NCI-H748 (cell line): ENCODE data around the gene ACAA2.

Experiments used
- DNase-seq: peaks from one replicate; lab custom pipeline; 2025; ENCODE audit not compliant: unreplicated experiment; lab: John Stamatoyannopoulos, UW

Gene ACAA2, protein sequence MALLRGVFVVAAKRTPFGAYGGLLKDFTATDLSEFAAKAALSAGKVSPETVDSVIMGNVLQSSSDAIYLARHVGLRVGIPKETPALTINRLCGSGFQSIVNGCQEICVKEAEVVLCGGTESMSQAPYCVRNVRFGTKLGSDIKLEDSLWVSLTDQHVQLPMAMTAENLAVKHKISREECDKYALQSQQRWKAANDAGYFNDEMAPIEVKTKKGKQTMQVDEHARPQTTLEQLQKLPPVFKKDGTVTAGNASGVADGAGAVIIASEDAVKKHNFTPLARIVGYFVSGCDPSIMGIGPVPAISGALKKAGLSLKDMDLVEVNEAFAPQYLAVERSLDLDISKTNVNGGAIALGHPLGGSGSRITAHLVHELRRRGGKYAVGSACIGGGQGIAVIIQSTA

DNA sequence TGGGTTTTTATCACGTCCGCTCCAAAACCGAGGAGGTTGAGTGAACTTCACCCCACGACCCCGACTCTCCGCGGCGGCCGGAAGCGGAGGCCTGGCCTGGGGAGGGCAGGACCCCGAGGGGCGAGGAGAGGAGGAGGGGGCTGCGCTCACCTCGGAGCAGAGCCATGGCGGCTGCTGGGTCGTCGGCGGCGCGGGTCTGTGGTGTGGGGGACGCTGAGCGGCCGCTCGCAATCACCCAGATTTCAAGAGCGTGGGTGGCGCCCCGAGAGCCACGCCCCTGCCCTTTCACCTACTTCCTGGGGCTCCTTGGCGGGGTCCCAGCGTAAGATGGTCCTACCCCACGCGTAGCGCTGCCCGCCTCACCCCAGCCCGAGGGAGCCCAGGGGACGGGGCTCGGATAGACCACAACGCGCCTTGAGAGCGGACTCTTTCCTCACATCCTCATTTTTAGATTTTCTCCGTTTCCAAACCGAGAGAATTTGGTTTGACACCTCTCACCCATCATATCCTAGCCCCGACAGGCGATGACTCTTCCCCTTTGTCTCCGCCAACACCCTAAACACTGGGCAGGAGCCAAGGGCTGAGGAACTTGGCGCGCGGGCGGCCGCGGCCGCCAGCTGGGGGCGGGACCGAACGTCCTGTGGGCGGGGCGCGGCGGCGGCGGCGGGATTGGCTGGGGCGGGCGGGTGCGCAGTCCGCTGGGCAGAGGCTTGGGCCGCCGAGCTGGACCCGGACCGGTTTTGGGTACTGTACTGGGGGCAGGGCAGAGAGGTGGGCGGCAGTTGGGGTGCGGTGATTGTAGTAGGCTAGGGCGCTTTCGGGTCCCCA, at the start of gene ACAA2:
Gene ACAA2, minus strand, starts transcription at position 215 of the 828 bp plus-strand sequence. Its CDS starts 49 bp downstream, at position 166.
- DNase-seq, result peak; percentile 87

DNA sequence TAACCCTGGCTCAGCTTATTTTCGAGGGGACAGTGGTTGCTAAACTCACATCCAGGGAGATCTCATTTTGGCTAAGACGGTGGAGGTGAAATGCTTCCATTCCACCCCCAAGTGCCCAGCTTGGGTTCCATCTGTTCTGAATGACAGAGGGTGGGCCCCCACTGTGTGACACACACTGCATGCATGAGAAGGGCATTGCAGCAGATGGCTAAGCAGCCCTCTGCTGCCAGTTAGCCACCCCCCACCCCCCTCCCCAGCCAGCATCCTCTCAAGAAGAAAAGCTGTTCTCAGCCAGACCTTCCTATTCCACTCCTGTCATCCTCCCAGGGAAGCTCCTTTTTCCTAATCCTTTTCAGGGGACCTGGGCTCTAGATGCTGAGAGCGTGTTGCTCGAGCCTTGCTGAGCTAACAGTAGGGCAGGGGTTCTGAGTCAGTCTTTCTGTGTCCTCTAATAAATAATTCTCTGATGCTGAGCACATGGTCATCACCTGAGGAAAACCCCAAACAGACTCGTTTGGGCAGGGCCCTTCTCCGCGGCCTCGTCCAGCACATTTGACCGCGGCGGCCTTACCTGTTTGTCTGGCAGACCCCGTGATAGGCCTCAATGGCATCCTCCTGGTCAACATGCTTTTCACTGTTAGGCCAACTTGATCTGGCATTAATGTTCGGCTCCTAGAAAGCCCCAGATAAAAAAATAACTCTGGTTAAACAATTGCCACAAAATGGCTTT, 49.5 kb upstream of the ACAA2 start:
- DNase-seq, result no peak

DNA sequence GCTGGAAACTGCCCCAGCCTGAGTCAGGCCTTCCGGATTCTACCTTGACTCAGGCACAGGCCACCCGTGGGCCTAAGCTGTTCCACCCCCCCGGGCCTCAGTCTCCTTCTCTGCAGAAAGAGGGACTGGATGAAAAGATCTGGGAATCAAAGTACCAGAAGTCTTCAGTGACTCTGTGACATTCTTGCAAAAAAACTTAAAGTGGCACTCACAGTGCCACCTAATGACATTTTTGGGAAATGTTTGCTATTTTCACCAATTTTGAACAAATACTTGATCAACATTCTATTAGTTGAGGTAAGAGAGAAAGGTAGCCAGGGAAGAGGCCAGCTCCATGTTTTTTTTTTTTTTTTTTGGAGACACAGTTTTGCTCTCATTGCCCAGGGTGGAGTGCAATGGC, 48.3 kb upstream of the ACAA2 start:
- DNase-seq, result no peak

DNA sequence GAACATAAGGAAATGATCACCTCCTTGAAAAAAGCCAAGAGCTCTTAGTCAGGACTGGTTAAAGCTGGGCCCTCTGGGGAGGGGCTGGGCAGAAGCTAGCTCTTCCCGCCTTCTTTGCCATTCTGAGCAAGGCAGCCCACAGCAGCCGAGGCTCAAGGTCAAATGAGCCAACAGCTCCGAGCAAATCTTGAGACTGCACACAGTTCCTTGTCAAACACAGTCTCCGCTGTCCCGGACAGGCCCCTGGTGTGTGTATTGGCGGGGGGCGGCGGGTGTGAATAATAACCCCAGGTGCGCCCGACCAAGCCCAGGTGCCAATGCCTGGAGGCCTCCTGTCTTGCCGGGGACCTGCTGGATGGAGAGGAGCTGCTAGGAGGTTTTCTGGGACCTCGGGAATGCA, 46.4 kb upstream of the ACAA2 start:
- no peak for DNase-seq

DNA sequence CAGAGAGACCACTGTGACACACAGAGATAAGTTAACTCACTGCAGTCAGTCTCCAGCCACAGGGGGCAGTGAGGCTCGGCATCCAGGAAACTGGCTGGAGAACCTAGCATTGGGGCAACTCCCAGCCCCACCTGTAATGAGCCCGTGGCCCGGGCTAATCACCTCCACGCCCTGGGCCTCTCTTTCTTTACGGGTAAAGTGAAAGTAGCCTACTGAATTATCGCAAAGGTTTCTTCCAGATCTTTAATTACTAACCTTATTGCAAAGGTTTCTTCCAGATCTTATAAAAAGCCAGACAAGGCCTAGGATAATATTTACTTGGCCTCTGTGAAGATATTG, 45.7 kb upstream of the ACAA2 start:
- DNase-seq, result no peak

- DNase-seq, result peak; percentile 75
These were observed 45.1 kb upstream of the ACAA2 start for GRCh38 chr18:49858309-49859020.

GRCh38 chr18:49857708-49858107, 44.4 kb upstream of the ACAA2 start:
- DNase-seq, result no peak

DNA sequence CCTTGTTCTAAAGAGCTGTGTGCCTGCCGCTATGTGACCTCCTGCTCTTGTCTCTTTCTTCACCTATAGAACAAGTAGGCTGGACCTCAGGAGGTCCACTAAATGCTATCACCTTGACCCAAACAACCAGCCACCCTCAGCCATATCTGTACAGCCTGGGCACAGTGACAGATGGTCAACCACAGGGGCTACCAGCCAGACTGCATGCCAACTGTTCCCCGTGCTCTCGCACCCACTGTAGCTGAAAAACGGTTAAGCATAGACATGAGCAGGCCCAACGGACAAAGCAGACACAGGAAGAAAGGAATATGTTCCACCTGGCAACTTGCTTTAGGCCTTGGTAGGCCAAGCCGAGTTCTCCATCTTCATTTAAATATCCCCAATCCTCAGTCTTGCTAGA, 43.2 kb upstream of the ACAA2 start:
- DNase-seq, result no peak

GRCh38 chr18:49855711-49856415, 42.5 kb upstream of the ACAA2 start:
- DNase-seq, result no peak

DNA sequence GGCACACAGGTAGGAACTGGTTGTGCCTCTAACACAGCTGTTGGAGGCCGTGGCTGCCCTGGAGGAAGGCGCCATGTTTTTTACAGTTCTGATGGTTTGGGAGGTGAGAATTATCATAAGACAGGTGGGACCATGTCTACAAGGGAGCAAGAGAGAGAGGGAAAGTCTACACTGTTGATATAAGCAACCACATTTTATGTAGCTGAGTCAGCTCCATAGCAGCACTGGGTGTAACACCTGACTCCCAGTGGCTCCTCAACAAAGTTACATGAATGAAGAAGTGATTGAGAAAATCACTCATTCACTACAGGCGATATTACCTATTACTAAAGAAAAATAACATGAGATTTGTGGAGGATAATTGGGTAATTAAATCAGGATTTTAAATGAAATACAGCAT, 41.3 kb upstream of the ACAA2 start:
- no peak for DNase-seq

- DNase-seq, result no peak
These were observed 40.1 kb upstream of the ACAA2 start for GRCh38 chr18:49853436-49853835.

- DNase-seq, result no peak
These were observed 39.7 kb upstream of the ACAA2 start for GRCh38 chr18:49853011-49853410.

DNA sequence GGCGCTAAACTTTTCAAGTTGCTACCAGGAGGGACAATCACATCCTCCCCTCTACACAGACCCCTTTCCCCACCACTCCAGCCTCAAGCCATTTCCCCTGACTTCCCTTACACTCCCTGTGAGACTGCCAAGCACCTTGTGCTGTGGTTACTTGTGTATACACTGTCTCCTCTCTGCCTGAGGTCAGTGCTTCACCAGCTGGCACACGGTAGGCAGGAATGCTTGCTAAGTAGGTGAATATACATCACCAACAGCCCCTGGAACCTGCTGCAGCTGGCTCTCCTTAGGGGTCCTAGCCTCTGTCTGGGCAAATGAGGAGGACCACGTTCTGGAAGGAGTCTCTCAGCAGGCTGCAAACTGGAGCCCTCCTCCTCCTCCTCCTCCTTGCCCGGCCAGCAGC, 38.3 kb upstream of the ACAA2 start:
- DNase-seq, result no peak

GRCh38 chr18:49850636-49851035, 37.3 kb upstream of the ACAA2 start:
- no peak for DNase-seq

GRCh38 chr18:49849331-49850217, 36.2 kb upstream of the ACAA2 start:
- DNase-seq, result peak; percentile 97

GRCh38 chr18:49848115-49848514, 34.8 kb upstream of the ACAA2 start:
- no peak for DNase-seq

DNA sequence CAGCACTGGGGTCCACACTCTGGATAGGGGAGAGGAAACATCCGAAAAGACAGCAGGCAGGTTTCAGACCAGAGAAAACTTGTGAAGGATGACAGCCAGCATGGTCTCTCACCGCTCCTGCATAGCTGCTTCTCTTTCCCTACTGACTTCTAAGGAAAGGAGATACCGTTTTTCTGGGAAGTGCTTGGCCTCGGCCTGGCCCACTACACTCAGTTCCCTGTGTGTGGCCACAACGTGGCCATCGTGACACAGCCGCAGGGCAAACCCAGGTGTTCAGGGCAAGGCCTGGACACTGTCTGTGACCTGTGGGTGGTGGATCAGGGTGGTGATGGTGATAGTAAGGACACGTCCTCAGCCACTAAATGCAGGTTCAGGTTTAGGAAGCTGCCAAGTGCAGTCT, 34.2 kb upstream of the ACAA2 start:
- no peak for DNase-seq

GRCh38 chr18:49846718-49847470, 33.6 kb upstream of the ACAA2 start:
- peak; percentile 33 for DNase-seq

GRCh38 chr18:49846361-49846662, 33.0 kb upstream of the ACAA2 start:
- DNase-seq, result no peak
